GM12873 (cell line): ENCODE measurements around the gene ZNF598.

Experiments used
- CTCF ChIP-seq: IDR thresholded peaks from 2 replicates; pipeline ENCODE4 v1.5.1; 2012; ENCODE audit warnings: low read depth, mild to moderate bottlenecking, moderate library complexity, low read length, control low read depth; ENCODE audit not compliant: insufficient read depth; ENCODE audit errors: missing control alignments

ZNF598 gene

GRCh38 chr16:2027024-2028010 lies 17.7 kb upstream of the ZNF598 start:
- TF ChIP-seq CTCF: no peak

GRCh38 chr16:2026461-2027023 lies 16.9 kb upstream of the ZNF598 start, which contains the start of gene NHERF2:
NHERF2 (plus strand) TSS chr16:2026902; CDS start chr16:2027006, 104 bp downstream.
- no peak for TF ChIP-seq CTCF

- no peak for TF ChIP-seq CTCF
These were observed 16.3 kb upstream of the ZNF598 start for GRCh38 chr16:2025878-2026460.

- TF ChIP-seq CTCF: no peak
These were observed 15.6 kb upstream of the ZNF598 start for GRCh38 chr16:2025251-2025650.

- TF ChIP-seq CTCF: no peak
These were observed 14.4 kb upstream of the ZNF598 start for GRCh38 chr16:2024032-2024420.

GRCh38 chr16:2023092-2024031 lies 13.7 kb upstream of the ZNF598 start:
- TF ChIP-seq CTCF: peak; percentile 98

GRCh38 chr16:2022723-2023091 lies 13.1 kb upstream of the ZNF598 start:
- TF ChIP-seq CTCF: no peak
